HG03066 (cell line): ENCODE data around the gene HTR3E.

Experiments used
- ATAC-seq: cut with Tn5 transposase; IDR thresholded peaks from one replicate; pipeline ENCODE4 v1.9.1; 2021; ENCODE audit warnings: low read depth; ENCODE audit not compliant: unreplicated experiment

HTR3E gene

DNA sequence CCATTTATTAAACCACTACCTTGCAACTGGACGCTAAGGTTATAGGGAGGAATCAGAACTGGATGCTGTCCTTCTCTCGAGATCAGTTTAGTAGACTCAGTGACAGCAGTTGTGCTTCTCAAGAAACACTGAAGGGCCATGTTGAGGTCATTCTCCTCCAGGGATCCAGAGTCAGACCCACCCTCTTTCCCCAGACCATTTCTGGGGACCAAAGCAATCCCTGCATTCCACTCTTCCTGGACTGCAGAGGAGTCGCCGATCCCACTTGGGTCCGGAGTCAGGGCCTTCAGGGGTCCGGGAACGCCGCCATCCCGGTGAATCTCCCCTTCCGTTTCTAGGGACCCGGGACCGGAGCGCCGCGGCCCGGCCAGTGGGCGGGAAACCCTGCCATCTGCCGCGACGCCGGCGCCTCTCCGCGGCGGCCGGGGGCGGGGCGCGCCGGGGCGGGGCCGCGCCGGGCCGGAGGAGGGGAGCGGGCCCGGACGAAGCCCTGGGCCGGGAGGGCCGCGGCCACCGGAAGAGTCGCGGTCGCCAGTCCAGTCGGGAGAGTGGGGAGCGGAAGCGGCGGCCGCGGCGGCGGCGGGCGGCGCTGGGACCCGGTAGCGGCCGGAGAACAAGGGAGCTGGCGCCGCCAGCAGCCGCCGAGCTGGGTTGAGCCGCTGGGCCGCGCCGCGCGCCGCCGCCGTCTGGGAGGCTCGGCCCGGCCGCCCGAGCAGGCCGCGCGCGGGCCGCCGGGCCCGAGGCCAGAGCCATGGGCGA is 58.2 kb downstream of the HTR3E start, which contains the start of gene DVL3:
TSS of gene DVL3 (plus strand) at position 493 of the 759 bp plus-strand sequence. CDS start at position 752, 259 bp downstream.
- ATAC-seq = peak; percentile 61

GRCh38 chr3:184155644-184156521 is 59.0 kb downstream of the HTR3E start:
- ATAC-seq = peak; percentile 32

GRCh38 chr3:184156522-184156955 is 59.7 kb downstream of the HTR3E start:
- no peak for ATAC-seq
